HG03342 (cell line): ENCODE data around the gene BMS1.
"Not testable (repeated sequence)": the region's sequence is repeated elsewhere in the genome, so short reads cannot be mapped to it uniquely, and the experiment has no call there.

Experiments
- ATAC-seq: cut with Tn5 transposase; IDR thresholded peaks from one replicate; pipeline ENCODE4 v1.9.1; 2021; ENCODE audit warnings: mild to moderate bottlenecking, moderate library complexity; ENCODE audit not compliant: unreplicated experiment

The BMS1 gene

GRCh38 chr10:42862801-42863200, 80.2 kb downstream of the BMS1 start:
- ATAC-seq = not testable (repeated sequence)

GRCh38 chr10:42864575-42864974, 82.0 kb downstream of the BMS1 start:
- no peak for ATAC-seq

- ATAC-seq = no peak
Observed at GRCh38 chr10:42865716-42866114, 83.1 kb downstream of the BMS1 start.

- peak; percentile 74 for ATAC-seq
Observed at GRCh38 chr10:42866115-42866995, 83.8 kb downstream of the BMS1 start.

GRCh38 chr10:42867571-42867970, 85.0 kb downstream of the BMS1 start:
- ATAC-seq = no peak

GRCh38 chr10:42868530-42868929, 85.9 kb downstream of the BMS1 start:
- ATAC-seq = no peak

GRCh38 chr10:42869977-42870350, 87.4 kb downstream of the BMS1 start:
- no peak for ATAC-seq

GRCh38 chr10:42871138-42871641, 88.6 kb downstream of the BMS1 start:
- ATAC-seq = not testable (repeated sequence)

GRCh38 chr10:42871823-42872222, 89.2 kb downstream of the BMS1 start:
- ATAC-seq = no peak

- ATAC-seq = no peak
Observed at GRCh38 chr10:42872865-42873435, 90.4 kb downstream of the BMS1 start.

GRCh38 chr10:42874713-42875387, 92.3 kb downstream of the BMS1 start:
- ATAC-seq = no peak

GRCh38 chr10:42875388-42875755, 92.8 kb downstream of the BMS1 start:
- ATAC-seq = no peak

GRCh38 chr10:42875798-42876341, 93.3 kb downstream of the BMS1 start:
- no peak for ATAC-seq

- ATAC-seq = no peak
Observed at GRCh38 chr10:42876476-42876875, 93.9 kb downstream of the BMS1 start.

GRCh38 chr10:42876945-42877344, 94.3 kb downstream of the BMS1 start:
- no peak for ATAC-seq

GRCh38 chr10:42877496-42878030, 95.0 kb downstream of the BMS1 start:
- ATAC-seq = no peak

- no peak for ATAC-seq
Observed at GRCh38 chr10:42878134-42878820, 95.7 kb downstream of the BMS1 start.

GRCh38 chr10:42878821-42879195, 96.2 kb downstream of the BMS1 start:
- ATAC-seq = no peak

- ATAC-seq = no peak
Observed at GRCh38 chr10:42879380-42880254, 97.0 kb downstream of the BMS1 start.

- no peak for ATAC-seq
Observed at GRCh38 chr10:42880255-42880620, 97.6 kb downstream of the BMS1 start.
